ENCODE data around the gene EXOC6B. TPM values are rescaled to one million over a fixed set of nuclear protein-coding genes. Genes with fewer than 3 reads are reported as not detected.

Gene EXOC6B
- total and polyA plus RNA-seq, 5 donors: 17.5 to 127 (median 117) TPM

- intact Hi-C loops (cut with DNase I): no loop called here
- no peak for ATAC-seq
- DNase-seq: no peak
- H3K9me3 ChIP-seq (ENCODE audit: control insufficient read depth, low read length): no peaks in the 10 kb centered on the region
- WGBS: 75% methylated on average over 3 of the region's 3 CpGs
- no peaks in the 10 kb centered on the region for H3K27me3 ChIP-seq (ENCODE audit: control insufficient read depth, insufficient read depth)
- no peak overlapping the region for H3K4me3 ChIP-seq (ENCODE audit: low read length)
- H3K27ac ChIP-seq (ENCODE audit: low read length): no peak overlapping the region
- no peaks in the 10 kb centered on the region for H3K4me1 ChIP-seq (ENCODE audit: control insufficient read depth, insufficient read depth, low read length)
Observed at GRCh38 chr2:72847534-72848315, 21.9 kb upstream of the EXOC6B start.

GRCh38 chr2:72846171-72847095 is 20.6 kb upstream of the EXOC6B start:
- intact Hi-C loops (cut with DNase I): no loop called here
- no peak for DNase-seq
- Histone ChIP-seq H3K9me3 (ENCODE audit: control insufficient read depth, low read length) (no peaks in the 10 kb centered on the region), H3K4me1 (ENCODE audit: control insufficient read depth, insufficient read depth, low read length) (no peaks in the 10 kb centered on the region), H3K27ac (ENCODE audit: low read length) (no peak overlapping the region), H3K27me3 (ENCODE audit: control insufficient read depth, insufficient read depth) (no peaks in the 10 kb centered on the region), H3K4me3 (ENCODE audit: low read length) (no peak overlapping the region)
- ATAC-seq: no peak
- 83% methylated on average over 6 of the region's 6 CpGs for WGBS

GRCh38 chr2:72843301-72843700 is 17.5 kb upstream of the EXOC6B start:
- no peak for DNase-seq
- no peak overlapping the region for H3K27ac ChIP-seq (ENCODE audit: low read length)
- H3K27me3 ChIP-seq (ENCODE audit: control insufficient read depth, insufficient read depth): no peaks in the 10 kb centered on the region
- intact Hi-C loops (cut with DNase I): no loop called here
- H3K9me3 ChIP-seq (ENCODE audit: control insufficient read depth, low read length): no peaks in the 10 kb centered on the region
- 57% methylated on average over 2 of the region's 2 CpGs for WGBS
- ATAC-seq: no peak
- no peak overlapping the region for H3K4me3 ChIP-seq (ENCODE audit: low read length)
- no peaks in the 10 kb centered on the region for H3K4me1 ChIP-seq (ENCODE audit: control insufficient read depth, insufficient read depth, low read length)

GRCh38 chr2:72841462-72842125 is 15.8 kb upstream of the EXOC6B start:
- no peaks in the 10 kb centered on the region for H3K4me1 ChIP-seq (ENCODE audit: control insufficient read depth, insufficient read depth, low read length)
- no peak overlapping the region for H3K27ac ChIP-seq (ENCODE audit: low read length)
- intact Hi-C loops (cut with DNase I): no loop called here
- no peak for ATAC-seq
- H3K27me3 ChIP-seq (ENCODE audit: control insufficient read depth, insufficient read depth): no peaks in the 10 kb centered on the region
- DNase-seq: no peak
- no peaks in the 10 kb centered on the region for H3K9me3 ChIP-seq (ENCODE audit: control insufficient read depth, low read length)
- H3K4me3 ChIP-seq (ENCODE audit: low read length): no peak overlapping the region
- 67% methylated on average over 3 of the region's 3 CpGs for WGBS

- no peak overlapping the region for H3K27ac ChIP-seq (ENCODE audit: low read length)
- H3K4me1 ChIP-seq (ENCODE audit: control insufficient read depth, insufficient read depth, low read length): no peaks in the 10 kb centered on the region
- no peak overlapping the region for H3K4me3 ChIP-seq (ENCODE audit: low read length)
- DNase-seq (no peak), ATAC-seq (no peak)
- H3K27me3 ChIP-seq (ENCODE audit: control insufficient read depth, insufficient read depth): no peaks in the 10 kb centered on the region
- WGBS: 93% methylated on average over 2 of the region's 2 CpGs
- intact Hi-C loops (cut with DNase I): no loop called here
- no peaks in the 10 kb centered on the region for H3K9me3 ChIP-seq (ENCODE audit: control insufficient read depth, low read length)
Observed at GRCh38 chr2:72840066-72840465, 14.2 kb upstream of the EXOC6B start.

GRCh38 chr2:72837171-72837570 is 11.3 kb upstream of the EXOC6B start:
- no peak overlapping the region for H3K27ac ChIP-seq (ENCODE audit: low read length)
- no peaks in the 10 kb centered on the region for H3K4me1 ChIP-seq (ENCODE audit: control insufficient read depth, insufficient read depth, low read length)
- no peaks in the 10 kb centered on the region for H3K9me3 ChIP-seq (ENCODE audit: control insufficient read depth, low read length)
- intact Hi-C loops (cut with DNase I): no loop called here
- no peak overlapping the region for H3K4me3 ChIP-seq (ENCODE audit: low read length)
- no peaks in the 10 kb centered on the region for H3K27me3 ChIP-seq (ENCODE audit: control insufficient read depth, insufficient read depth)
- WGBS: 85% methylated on average over 4 of the region's 4 CpGs
- no peak for ATAC-seq
- no peak for DNase-seq

- H3K27me3 ChIP-seq (ENCODE audit: control insufficient read depth, insufficient read depth): no peaks in the 10 kb centered on the region
- no peak overlapping the region for H3K4me3 ChIP-seq (ENCODE audit: low read length)
- no peaks in the 10 kb centered on the region for H3K4me1 ChIP-seq (ENCODE audit: control insufficient read depth, insufficient read depth, low read length)
- intact Hi-C loops (cut with DNase I): no loop called here
- H3K9me3 ChIP-seq (ENCODE audit: control insufficient read depth, low read length): no peaks in the 10 kb centered on the region
- H3K27ac ChIP-seq (ENCODE audit: low read length): no peak overlapping the region
- WGBS: 78% methylated on average over 1 of the region's 1 CpG
- DNase-seq (no peak), ATAC-seq (no peak)
Observed at GRCh38 chr2:72835403-72835802, 9.6 kb upstream of the EXOC6B start.

- WGBS: 55% methylated on average over 1 of the region's 1 CpG
- Histone ChIP-seq H3K4me3 (ENCODE audit: low read length) (no peak overlapping the region), H3K27me3 (ENCODE audit: control insufficient read depth, insufficient read depth) (no peaks in the 10 kb centered on the region), H3K4me1 (ENCODE audit: control insufficient read depth, insufficient read depth, low read length) (no peaks in the 10 kb centered on the region), H3K9me3 (ENCODE audit: control insufficient read depth, low read length) (no peaks in the 10 kb centered on the region), H3K27ac (ENCODE audit: low read length) (no peak overlapping the region)
- intact Hi-C loops (cut with DNase I): no loop called here
- ATAC-seq (no peak), DNase-seq (no peak)
Observed at GRCh38 chr2:72834596-72834995, 8.8 kb upstream of the EXOC6B start.

GRCh38 chr2:72833084-72833714 is 7.4 kb upstream of the EXOC6B start:
- intact Hi-C loops (cut with DNase I): no loop called here
- no peak overlapping the region for H3K4me3 ChIP-seq (ENCODE audit: low read length)
- no peaks in the 10 kb centered on the region for H3K27me3 ChIP-seq (ENCODE audit: control insufficient read depth, insufficient read depth)
- WGBS: 68% methylated on average over 5 of the region's 5 CpGs
- no peaks in the 10 kb centered on the region for H3K4me1 ChIP-seq (ENCODE audit: control insufficient read depth, insufficient read depth, low read length)
- H3K9me3 ChIP-seq (ENCODE audit: control insufficient read depth, low read length): no peaks in the 10 kb centered on the region
- ATAC-seq: no peak
- no peak overlapping the region for H3K27ac ChIP-seq (ENCODE audit: low read length)
- DNase-seq: no peak

GRCh38 chr2:72830273-72830672 is 4.4 kb upstream of the EXOC6B start:
- H3K27me3 ChIP-seq (ENCODE audit: control insufficient read depth, insufficient read depth): no peaks in the 10 kb centered on the region
- DNase-seq: no peak
- intact Hi-C loops (cut with DNase I): no loop called here
- H3K4me3 ChIP-seq (ENCODE audit: low read length): no peak overlapping the region
- H3K9me3 ChIP-seq (ENCODE audit: control insufficient read depth, low read length): no peaks in the 10 kb centered on the region
- no peak overlapping the region for H3K27ac ChIP-seq (ENCODE audit: low read length)
- WGBS: 87% methylated on average over 3 of the region's 3 CpGs
- no peaks in the 10 kb centered on the region for H3K4me1 ChIP-seq (ENCODE audit: control insufficient read depth, insufficient read depth, low read length)
- ATAC-seq: no peak
